T-helper 1 cell treated with Interleukin-12 subunit alpha and Interleukin-12 subunit beta and Interleukin-4 antibody, amounts not matched to agents 30 ng/mL and 1 ng/mL, for 36 hours (primary cell): ENCODE results near the gene POR. TPM values are rescaled to one million over a fixed set of nuclear protein-coding genes. Genes with fewer than 3 reads are reported as not detected.
"Not testable (repeated sequence)": the region's sequence is repeated elsewhere in the genome, so short reads cannot be mapped to it uniquely, and the experiment has no call there.

Experiments used
- intact Hi-C: fragments of 100-400 bp; cut with micrococcal nuclease; formaldehyde crosslinking; loops from one replicate; pipeline ENCODE4 v1.15.1; 2024
- total RNA-seq: library from RNA; stranded (reverse); gene quantifications from 2 replicates; pipeline ENCODE4 v1.2.3, GENCODE V29; 2022

Gene POR
- total RNA-seq, 1 donor from 2014 or later, result 78.0 TPM

DNA sequence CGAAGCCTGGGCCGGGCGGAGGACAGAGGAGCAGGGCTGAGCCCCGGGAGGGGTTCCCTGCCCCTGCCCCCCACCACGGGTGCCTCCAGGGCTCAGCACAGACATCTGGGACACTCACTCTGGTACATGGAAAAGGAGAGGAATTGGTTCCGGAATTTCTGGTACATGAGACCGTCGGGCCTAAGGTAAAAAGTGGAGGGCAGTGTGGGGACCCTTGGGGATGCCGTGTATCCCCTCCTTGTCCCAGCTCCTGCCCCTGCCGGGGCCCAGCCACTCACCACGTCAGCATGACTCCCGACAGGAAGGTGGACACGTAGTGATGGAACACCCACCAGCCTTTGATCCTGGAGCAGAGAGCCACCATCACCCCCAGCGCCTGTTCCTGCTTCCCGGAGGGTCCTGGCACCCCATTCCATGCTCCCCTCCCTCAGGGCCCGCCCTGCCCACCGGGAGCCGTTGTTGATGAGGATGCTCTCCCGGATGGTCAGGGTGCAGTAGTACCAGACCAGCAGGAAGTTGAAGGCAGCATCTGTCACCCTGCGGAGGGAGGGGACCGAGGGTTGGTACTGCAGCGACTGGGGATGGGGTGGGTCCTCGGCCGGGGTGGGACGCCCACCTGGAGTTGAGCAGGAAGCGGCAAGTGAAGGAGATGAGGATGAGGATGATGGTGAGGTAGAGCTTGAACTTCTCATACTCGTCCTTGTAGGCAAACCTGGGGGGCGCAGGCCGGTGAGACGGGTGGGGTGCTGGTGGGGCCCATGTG, 73.0 kb downstream of the POR start:
- intact Hi-C loops, result no loop called here

DNA sequence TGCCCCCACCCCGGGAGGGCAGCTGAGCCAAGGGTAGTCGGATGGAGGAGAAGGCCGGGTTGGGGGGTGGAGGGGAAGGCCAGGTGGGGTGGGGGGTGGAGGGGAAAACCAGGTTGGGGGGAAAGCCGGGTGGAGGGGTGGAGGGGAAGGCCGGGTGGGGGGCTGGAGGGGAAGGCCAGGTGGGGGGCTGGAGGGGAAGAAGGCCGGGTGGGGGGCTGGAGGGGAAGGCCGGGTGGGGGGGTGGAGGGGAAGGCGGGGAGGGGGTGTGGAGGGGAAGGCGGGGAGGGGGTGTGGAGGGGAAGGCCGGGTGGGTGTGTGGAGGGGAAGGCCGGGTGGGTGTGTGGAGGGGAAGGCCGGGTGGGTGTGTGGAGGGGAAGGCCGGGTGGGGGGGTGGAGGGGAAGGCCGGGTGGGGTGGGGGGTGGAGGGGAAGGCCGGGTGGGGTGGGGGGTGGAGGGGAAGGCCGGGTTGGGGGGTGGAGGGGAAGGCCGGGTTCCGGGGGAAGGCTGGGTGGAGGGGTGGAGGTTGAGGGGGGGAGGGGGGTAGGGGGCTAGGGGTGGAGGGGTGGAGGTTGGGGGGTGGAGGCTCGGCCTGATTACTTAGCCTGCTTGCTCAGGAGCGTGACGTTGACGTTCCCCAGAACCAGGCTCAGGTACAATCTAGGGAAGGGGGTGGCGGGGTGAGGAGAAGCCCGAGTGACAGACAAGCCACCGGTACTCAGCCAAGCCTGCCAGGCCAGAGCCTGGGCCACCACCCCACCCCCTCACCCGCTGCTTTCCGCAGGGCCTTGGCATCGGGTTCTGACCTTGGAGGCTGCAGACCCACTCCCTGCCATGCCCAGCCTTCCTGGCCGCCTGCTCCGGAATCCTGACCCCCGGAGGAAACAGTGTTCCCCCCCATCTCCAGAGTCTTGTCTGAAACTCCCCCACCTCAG, 73.9 kb downstream of the POR start:
- intact Hi-C loops, result no loop called here

DNA sequence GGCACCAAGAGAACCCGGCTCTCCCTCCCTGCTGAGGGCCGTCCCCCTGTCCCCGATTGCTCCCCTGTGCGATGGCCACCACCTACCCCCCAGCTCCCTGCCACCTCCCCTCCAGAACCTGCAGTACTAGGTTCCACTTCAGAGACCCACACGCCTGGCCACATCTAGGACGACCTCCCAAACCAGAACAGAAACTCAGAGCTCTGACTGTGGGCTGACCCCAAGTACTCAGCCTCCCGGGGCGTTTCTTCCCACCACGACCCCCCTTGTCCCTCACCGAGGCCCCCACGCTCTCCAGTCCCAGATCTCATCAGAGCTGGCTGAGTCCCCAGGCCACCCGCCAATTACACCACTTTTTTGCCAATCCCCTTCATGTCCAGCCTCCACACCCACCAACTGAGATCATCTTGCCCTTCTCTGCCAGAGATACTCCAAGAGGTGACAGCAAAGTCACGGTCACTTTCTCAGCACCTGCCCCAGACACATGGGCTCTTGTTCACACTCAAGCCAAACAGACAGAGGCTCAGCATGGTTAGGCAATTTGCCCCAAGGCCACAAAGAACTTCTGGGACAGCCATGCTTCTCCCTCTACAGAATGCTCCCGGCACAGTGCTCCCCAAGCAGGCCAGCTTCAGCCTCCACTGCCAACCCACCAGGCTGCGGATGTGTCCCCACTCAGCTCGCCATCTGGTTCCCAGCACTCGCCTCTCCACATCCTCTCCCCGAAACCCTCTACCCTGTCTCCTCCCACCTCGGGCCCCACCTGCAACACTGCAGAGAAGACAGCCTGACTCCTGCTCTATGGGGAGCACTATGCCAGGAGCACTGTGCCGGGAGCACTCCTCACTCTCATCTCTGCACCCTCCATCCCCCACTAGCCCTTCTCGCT, 74.8 kb downstream of the POR start:
- intact Hi-C loops, result loop anchor here (5.0 kb wide), 1 partner anchor 252 kb away; the partner anchor contains the start of gene HIP1

DNA sequence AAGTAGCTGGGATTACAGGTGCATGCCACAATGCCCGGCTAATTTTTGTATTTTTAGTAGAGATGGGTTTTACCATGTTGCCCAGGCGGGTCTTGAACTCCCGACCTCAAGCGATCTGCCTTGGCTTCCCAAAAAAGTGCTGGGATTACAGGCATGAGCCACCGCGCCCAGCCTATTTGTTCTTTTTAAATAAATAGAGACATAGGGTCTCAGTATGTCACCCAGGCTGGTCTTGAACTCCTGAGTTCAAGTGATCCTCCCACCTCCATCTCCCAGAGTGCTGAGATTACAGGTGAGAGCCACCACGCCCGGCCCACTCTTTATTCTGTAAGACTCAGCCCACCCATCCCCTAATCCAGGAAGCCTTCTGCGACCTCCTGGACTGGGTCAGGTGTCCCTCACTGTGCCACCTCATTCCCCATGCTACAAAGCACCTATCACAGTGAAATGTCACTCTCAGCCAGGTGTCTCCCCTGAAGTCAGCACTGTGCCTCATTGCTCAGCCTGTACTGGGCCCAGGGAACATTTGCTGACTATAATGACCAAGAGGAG, 76.7 kb downstream of the POR start:
- intact Hi-C loops, result loop anchor here (5.0 kb wide), 1 partner anchor 254 kb away; the partner anchor contains the start of gene HIP1

DNA sequence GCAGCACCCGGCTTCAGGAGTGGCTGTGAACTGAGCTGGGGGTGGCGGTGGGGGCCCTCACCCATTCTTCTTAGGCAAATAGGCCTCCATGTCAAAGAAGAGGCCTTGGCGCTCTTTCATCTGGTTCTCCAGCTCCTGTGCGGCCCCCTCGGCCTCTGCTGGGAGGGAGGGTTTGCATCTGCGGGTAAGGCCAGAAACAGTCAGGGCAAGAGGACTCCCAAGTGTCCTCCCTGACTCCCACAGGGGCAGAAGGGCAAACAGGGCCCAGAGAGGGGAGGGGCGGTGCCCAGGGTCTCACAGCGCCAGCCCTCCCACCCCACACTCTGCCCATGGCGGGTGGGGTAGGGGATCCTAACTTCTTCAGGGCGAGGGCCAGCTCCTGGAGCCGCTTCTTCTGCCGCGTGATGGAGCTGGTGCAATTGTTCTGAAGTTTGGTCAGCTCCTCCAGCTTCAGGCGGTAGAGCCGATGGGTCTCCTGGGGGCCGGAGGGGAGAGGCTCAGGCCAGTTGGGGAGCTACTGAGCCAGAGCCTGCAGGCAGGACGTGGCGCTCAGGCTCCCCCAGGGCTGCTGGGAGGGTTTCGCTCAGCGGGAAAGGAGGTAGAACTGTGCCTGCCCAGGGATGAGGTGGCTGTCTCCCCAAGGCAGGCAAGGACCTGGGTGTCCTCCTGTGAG, 77.3 kb downstream of the POR start:
- intact Hi-C loops, result loop anchor here (5.0 kb wide), 1 partner anchor 255 kb away; the partner anchor contains the start of gene HIP1

DNA sequence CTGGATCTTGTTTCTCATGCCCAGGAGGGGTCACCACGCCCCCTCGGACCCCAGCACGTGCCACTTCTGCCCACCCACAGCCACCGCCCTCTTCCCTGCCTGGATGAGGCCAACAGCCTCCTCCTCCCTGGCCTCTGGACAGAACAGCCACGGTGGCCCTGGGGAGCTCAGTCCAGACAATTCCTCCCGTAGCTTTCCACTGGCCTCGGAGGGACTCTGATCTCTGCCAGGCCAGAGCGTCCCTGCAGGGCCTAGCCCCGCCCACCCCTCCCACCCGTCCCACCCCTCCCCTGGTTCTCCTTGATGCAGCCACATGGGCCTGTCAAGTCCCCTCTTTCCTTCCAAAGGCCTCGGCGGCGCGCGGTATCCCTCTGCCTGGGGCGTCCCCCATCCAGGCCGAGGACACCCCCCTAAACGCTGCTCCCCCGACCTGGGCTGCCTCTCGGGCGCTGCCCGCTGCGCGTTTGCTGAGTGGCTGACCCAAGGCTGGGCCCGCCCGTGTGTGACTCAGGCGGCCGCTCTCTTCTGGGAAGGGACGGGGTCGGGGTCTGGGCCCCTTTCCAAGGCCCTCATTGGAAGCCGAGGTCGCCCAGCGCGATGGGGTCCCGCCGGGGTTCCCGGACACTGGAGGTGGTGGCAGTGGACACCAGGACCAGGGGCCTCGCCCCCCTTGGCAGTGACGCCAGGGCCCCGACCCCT, 78.9 kb downstream of the POR start:
- intact Hi-C loops, result loop anchor here (1.0 to 5.0 kb wide), 8 partner anchors 15 to 324 kb away; partner anchors contain the start of genes HIP1, MDH2 and POR

DNA sequence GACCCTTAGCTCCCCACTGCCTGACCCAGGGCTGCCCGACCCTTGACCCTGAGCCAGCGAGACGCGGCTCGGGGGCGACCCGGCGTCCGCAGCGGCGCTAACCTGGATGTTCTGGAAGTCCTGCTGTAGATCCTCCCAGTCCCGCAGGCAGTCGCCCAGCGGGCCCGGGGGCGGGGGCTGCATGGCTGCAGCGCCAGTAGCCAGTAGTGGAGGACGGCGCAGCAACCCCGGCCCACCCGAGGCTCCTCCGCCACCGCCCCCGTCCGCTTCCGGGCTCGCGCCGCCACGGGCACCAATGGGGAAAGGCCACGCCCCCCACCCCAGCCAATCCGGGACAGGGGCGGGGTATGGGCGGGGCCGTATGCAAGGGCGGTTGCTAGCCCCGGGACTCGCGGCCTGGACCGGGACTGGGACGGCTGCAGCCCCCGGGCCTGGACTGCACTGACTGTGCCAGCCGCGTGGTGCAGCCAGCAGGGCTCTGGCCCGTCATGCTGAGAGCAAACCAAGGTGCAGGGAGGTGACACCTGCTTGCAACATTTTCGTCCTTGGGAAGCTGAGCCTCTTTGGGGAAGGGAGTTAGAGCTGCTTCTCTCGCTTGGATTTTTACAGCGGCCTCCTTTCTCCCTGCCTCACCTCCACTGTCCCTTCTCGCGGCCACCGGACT, 79.6 kb downstream of the POR start, which contains the start of gene TMEM120A:
TMEM120A (minus strand) TSS at position 208 of the 664 bp plus-strand sequence; CDS start at position 183, 25 bp downstream.
- intact Hi-C loops, result loop anchor here (1.0 to 5.0 kb wide), 9 partner anchors 15 to 324 kb away; partner anchors contain the start of genes HIP1, MDH2 and POR

DNA sequence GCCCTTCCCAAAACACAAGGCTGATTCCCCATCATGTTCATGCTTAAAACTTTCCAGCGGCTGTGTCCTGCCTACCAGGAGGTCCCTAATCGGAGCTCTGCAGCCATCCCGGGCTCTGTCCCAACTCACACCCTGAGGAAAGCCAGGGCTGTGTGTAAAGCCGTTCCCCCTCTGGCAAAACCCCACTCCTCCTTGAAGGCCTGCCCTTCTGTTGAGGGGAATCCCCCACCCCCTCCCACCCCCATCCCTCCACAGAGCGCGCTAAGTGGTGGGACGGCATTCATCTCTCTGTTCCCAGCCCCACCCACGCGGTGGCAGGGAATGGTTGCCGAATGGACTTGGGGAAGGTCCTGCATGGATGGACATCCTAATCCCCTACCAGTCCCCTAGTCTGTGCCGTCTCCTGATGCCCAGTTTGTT, 80.1 kb downstream of the POR start:
- intact Hi-C loops, result loop anchor here (1.0 kb wide), 1 partner anchor 319 kb away; no protein-coding TSS in a partner anchor

DNA sequence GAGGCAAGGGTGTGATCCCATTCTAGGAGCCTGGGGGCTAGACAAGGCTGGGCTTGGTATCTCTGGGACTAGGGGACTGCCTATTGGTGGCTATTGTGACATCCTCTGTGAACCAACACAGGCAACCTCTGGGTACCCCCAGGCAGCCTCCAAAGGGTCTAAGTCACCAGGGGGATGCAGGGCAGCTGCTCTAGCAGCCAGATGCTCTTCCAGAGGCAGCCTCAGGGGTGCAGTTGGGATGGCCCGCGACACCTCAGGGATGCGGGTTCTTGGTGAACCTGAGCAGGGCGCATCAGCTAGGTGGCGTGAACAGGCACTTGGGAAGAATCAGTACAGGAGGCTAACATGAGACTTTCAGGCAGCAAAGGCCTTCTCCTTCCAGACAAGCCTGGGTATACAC, 81.0 kb downstream of the POR start:
- intact Hi-C loops, result loop anchor here (1.0 kb wide), 1 partner anchor 318 kb away; no protein-coding TSS in a partner anchor

DNA sequence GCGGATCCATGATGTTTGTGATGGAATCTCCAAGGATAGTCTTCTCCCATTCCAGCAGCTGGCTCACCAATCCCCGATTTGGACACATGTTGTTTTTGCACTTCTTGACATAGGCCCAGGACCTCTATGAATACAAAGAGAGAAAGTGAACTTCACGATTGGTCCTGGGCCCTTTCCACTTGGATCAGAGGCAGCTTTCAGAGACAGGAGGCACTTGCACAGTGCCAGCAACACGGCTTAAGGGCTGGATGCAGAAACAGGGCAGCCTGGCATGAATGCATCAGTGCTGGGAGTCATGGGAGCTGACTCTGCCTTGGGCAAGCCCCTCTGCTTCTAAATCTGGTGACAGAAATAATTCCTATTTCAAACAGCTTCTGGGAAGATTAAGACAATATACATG, 81.5 kb downstream of the POR start:
- intact Hi-C loops, result no loop called here

DNA sequence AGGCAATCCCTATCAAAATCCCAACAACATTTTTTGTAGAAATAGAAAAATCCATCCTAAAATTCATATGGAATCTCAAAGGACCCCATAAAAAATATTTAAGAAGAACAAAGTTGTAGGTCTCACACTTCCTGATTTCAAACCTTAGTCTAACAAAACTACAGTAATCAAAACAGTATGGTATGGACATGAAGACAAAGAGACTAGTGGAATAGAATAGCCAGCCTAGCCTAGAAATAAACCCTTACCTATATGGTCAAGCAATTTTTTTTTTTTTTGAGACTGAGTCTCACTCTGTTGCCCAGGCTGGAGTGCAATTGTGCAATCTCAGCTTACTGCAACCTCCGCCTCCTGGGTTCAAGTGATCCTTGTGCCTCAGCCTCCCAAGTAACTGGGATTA, 83.1 kb downstream of the POR start:
- intact Hi-C loops, result no loop called here

DNA sequence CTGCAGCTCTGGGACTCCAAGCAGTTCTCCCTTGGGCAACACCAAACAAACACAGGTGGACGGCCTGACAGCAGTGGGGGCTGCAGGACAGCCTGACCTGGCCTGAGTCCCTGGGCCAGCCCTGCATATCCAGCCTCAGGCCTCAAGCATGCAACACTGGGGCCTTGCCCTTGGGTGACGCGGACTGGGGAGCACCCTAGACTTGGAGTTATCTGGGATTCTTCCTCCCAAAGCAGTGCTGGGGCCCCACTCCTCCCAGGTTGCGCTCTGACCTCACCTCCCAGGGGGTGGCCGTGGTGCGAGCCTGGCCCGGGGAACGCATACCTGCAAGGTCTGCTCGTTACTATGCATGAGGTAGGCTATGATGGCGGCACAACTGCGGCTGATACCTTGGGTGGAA, 85.6 kb downstream of the POR start:
- intact Hi-C loops, result no loop called here

DNA sequence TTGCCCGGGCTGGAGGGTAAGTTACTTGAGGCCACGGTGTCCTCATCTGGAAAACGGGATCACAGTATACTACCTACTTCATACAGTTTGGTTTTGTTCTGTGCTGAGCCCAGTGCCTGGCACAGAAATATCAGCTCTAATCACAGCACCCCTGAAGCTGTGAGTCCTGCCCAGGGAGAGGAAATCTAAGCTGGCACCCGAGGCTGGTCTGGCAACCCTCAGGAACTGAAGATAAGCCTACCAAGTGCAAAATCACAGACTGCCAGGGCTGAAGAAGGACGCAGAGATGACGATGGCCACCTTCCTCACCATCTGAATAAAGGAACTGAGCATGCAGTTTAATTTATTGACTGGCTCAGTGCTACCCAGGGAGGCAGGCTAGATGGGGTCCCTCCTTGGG, 87.2 kb downstream of the POR start:
- intact Hi-C loops, result no loop called here

DNA sequence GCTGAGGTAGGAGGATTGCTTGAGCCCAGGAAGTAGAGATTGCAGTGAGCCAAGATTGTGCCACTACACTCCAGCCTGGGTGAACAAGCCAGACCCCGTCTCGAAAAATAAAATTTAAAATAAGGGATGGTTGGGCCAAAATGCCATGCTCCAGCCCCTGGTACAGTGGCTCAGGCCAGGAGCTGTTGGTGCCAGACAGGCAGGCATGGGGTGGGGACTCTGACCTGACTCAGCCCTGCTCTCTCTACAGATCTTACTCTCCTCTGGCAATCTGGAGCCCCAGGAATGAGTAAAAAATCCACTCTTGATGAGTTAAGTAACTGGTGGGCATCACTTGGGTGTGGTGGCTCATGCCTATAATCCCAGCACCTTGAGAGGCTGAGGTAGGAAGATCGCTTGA, 87.9 kb downstream of the POR start:
- intact Hi-C loops, result no loop called here

DNA sequence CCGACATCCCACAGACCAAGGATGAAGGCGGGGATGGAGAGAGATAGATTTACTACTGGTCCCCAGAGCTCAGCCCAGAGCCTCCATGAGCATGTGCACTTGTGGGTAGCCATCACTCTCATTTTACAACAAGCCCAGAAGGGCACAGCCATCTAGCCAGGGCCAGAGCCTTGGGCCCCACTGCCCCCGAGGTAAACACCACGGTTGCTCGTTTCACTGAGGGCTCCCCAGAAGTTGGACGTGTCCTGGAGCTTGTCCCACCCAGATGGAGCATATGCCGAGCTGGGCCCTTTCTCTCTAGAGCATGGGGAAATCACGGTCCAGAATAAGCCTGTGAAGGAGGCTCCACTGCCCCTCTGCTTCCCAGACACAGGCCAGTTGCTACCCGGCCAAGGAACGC, 88.4 kb downstream of the POR start:
- intact Hi-C loops, result no loop called here

DNA sequence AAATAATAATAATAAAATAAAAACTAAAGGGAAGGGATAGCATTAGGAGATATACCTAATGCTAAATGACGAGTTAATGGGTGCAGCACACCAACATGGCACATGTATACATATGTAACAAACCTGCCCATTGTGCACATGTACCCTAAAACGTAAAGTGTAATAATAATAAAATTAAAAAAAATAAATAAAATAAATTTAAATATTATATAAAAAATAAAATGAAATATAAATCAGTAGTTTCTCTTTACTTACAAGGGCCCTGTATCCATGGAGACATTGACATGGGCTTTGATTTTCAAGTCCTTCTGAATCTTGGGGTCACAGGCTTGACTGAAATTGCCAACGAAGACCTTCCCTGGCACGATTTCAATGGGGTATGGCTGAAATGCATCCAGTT, 90.0 kb downstream of the POR start:
- intact Hi-C loops, result not testable (repeated sequence)

DNA sequence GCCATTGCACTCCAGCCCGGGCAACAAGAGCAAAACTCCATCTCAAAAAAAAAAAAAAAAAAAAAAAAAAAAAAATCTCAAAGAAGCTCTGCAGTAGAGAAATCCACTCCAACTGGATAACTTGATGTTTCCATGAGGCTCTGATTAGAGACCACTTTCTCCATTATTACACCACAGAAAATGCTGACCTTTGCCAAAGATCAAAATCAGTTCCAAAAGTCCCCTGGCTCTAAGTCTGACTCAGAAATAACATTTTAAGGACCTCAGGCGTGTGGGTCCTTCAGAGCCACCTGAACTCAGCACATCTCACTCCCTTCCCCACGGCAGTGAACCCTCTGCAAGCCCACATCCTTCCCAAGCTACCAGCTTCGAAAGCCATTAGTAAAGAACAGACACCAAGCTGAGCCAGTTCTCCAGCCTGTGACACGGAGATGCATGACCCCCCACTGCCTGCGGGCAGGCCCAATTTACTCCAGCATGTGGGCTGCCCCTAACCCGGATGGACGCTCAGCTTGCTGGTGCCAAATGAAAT, 93.3 kb downstream of the POR start:
- intact Hi-C loops, result loop anchor here (1.0 kb wide), 1 partner anchor 40 kb away; the partner anchor contains the start of gene MDH2
